ENCODE data around the gene HAGH.

Gene HAGH

GRCh38 chr16:1831186-1832075 lies 4.8 kb upstream of the HAGH start:
- no peak for DNase-seq (ENCODE audit: low read depth in 2 of 2)

- no peak for DNase-seq (ENCODE audit: low read depth in 2 of 2)
Measured at GRCh38 chr16:1830213-1830612, 3.6 kb upstream of the HAGH start.

DNA sequence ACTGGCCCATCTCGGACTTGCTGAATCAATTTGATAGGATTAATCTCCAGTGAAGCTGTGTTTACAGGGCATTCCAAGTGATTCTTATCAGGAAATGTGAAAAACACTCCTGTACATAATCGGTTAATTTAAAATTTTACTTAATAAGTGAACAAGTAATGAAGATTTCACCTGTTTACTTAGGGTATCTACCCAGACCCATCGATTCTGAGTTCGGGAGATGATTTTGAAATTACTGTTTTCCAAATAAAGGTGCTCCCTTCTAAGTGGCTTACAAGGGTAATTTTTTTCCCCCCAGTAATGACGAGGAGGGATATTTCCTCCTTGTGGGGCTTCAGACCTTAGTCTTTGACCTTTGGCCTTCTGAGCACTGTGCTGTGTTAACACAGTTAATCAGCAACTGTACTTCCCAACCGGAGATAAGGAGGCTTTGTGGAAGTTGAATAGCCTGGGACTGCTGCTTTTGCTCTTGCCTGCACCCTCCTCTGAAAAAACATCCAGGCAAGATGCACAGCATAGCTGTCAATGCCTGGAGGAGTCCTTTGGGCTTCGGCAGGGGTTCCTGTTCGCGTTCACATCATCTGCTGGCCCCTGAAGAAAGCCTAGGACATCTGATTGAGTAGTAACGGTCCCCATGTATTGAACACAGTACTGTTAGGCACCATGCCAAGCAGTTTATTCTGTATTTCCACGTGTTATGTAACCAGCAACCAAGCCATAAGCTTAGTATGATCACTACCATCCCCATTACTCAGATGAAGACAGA lies 2.2 kb upstream of the HAGH start:
- no peak for DNase-seq (ENCODE audit: low read depth in 2 of 2)

- peak; percentile 36 to 49 for DNase-seq (ENCODE audit: low read depth in 2 of 2)
Measured at GRCh38 chr16:1825864-1826690, 548 bp downstream of the HAGH start.

GRCh38 chr16:1825381-1825863 lies 1.2 kb downstream of the HAGH start:
- no peak for DNase-seq (ENCODE audit: low read depth in 2 of 2)

DNA sequence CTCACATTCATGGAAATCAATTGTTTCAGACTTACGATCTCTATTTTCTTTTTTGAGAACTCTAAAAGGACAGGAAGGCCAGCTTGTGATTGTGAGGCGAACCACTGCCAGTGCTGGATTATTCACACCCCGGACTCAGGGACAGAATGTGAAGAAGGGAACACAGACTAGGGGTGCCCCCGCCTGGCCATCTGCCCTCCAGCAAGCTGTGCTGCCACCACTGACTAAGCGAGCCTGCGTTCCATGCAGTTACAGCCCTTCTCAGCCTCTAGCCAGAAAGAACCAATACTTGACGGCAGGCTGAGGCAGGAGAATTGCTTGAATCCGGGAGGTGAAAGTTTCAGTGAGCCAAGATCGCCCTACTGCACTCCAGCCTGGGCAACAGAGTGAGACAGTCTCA lies 2.8 kb downstream of the HAGH start:
- DNase-seq (ENCODE audit: low read depth in 2 of 2), result no peak

- no peak for DNase-seq (ENCODE audit: low read depth in 2 of 2)
Measured at GRCh38 chr16:1822801-1823200, 3.8 kb downstream of the HAGH start.

GRCh38 chr16:1821861-1822611 lies 4.6 kb downstream of the HAGH start:
- DNase-seq (ENCODE audit: low read depth in 2 of 2), result no peak

DNA sequence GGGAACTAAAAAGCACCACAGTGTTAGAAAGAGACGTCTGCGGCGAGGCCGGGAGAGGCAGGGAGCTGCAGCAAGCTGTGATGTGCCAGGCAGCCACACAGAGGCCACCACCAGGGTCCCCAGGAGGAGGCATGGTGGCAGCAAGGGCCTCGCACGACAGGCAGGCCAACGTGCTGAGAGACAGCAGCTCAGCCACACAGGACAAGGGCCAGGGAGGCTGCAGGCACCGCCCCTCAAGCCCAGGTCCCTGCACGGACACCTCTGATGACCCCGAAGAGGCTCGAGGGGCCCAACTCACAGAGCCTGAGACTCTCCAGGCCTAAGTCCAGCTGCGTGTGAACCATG lies 5.7 kb downstream of the HAGH start:
- no peak for DNase-seq (ENCODE audit: low read depth in 2 of 2)

DNA sequence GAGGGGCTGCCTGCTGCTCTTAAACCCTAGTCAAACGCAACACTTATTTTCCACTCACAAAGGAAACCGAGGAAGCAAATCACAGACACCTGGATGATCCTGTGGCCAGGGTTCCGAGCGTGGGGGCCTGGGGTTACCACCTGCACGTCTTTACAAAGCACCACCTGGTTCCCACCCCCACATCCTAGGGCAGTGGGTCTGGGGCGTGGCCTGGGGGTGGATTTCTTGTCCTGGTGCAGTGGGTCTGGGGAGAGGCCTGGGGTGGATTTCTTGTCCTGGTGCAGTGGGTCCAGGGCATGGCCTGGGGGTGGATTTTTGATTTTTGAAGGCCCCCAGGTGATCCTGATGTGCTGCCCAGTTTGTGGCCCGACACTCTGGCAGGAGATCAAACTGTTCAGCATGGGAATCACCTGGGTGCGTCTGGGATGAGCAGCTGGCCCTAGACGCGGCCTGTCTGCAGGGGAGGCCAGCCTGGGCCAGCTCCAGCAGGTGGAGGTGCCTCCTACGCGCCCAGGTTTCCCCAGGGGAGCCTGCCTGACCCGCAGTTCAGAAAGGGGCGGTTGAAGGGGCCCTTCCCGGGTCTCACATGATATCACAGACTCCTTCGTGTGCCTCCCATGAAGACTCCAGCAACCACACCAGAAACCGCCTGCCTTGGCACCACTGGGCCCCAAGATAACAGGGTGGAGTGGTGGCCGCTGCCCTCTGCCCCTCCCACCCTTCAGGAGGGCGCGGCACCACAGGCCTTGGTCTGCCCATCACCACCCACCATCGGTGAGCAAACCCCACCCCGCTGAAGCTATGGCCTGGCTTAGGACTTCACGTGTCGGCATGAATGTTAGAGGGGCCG lies 6.3 kb downstream of the HAGH start:
- no peak for DNase-seq (ENCODE audit: low read depth in 2 of 2)

DNA sequence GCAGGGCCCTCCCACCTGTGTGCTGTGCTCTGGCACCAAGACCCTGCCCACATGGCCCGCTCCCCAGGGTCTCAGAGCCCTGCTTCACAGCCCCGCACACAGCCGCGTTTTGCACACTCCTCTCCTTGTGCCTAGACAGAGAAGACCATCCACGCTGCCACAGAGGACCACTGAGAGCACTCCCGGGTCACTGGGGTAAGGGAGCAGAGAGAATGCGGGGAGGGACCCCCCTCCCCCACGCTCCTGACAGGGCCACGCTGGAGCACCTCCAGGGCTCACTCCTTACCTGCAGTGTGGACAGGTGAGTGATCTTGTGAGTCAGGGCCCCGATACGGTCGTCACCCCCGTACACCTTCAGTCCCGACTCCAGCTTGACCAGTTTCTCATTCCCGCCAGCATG lies 7.0 kb downstream of the HAGH start:
- DNase-seq (ENCODE audit: low read depth in 2 of 2), result no peak

- DNase-seq (ENCODE audit: low read depth in 2 of 2), result no peak
Measured at GRCh38 chr16:1818873-1819525, 7.6 kb downstream of the HAGH start.

DNA sequence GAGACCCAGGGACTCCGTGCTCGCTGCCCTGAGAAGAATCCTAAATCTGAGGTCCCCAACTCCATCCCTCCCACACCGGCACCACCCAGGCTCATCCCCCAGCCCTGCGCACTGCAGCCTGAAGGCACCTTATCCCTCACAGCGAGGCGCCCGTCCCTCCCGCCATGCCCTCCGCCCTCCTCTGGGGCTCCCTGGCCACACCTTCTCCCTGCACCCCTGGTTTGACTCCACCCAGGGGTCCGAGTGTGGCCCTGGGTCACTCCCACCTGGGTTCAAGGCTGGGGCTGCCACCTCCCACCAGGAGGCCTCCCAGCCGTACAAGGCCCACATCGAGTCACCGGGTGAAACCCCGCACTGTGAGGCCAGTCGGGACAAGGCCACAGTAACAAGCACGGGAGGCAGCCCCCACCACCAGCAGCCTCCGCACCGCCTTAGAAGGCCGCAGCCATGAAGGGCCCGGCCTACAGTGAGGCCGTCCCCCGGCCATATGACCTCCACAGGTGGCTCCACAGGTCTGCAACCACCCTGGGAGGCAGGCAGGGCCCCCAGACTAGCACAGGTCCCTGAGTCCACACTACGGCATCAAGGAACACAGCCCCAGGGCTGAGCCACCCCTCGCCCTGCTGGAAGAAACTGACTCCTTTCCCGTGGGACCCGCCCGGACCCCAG lies 8.3 kb downstream of the HAGH start:
- no peak for DNase-seq (ENCODE audit: low read depth in 2 of 2)

GRCh38 chr16:1817716-1818115 lies 8.9 kb downstream of the HAGH start:
- DNase-seq (ENCODE audit: low read depth in 2 of 2), result no peak

DNA sequence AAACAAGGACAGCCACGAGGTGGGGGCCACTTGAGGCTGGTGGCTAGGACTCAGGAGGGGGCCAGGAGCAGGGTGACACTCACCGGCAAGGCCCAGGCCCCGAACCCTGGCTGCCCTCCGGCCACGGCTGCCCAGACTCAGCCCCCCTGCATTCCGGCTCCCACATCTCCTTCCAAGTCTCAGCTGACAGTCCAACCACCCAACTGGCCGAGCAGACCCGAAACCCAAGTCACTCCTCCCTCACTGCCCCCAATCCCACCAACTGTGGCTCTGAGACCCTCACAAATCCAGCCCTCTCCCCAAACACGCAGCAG lies 9.4 kb downstream of the HAGH start:
- DNase-seq (ENCODE audit: low read depth in 2 of 2), result no peak

GRCh38 chr16:1816396-1817275 lies 10.0 kb downstream of the HAGH start:
- DNase-seq (ENCODE audit: low read depth in 2 of 2), result no peak

DNA sequence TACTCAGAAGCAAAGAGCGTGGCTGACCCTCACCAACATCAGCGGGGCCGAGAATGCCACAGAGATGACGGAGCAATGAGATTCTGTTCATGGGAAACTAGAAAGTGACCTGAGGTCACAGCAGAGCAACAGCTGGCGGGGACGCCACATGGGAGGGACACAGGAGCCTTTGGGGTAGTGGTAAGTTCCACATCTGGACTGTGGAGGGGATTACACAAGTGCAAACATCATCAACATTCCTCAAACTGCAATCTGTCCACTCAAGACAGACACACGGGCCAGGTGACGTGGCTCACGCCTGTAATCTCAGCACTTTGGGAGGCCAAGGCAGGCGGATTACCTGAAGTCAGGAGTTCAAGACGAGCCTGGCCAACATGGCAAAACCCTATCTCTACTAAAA lies 11.2 kb downstream of the HAGH start:
- no peak for DNase-seq (ENCODE audit: low read depth in 2 of 2)

GRCh38 chr16:1812732-1813163 lies 13.9 kb downstream of the HAGH start:
- DNase-seq (ENCODE audit: low read depth in 2 of 2), result peak; percentile 47 to 60

DNA sequence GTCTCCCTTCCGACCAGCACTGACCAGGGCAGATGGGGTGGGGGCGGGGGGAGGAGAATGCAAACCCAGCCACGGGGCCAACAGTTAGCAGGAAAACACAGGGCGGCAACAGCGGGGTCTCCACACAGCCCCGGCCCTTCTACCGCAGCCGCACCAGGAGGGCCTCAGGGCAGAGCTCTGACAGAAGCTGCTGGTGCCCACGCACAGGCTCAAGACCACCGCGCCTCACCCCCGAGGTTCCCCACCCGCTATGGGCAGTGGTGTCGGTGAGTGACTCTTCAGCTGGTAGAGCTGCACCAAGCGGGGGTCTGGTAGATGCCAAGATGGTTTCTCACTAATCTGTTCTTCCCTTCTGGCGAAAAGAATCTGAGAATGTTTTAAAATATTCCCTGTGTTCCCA lies 16.1 kb downstream of the HAGH start:
- no peak for DNase-seq (ENCODE audit: low read depth in 2 of 2)

All from stimulated activated CD4-positive, alpha-beta T cell treated with anti-CD3 and anti-CD28 coated beads, Interleukin-15, amount 100 ng/mL, for 48 hours (primary cell).